GM12878 (cell line): ENCODE measurements around the gene CFAP45. TPM values are rescaled to one million over a fixed set of nuclear protein-coding genes. Genes with fewer than 3 reads are reported as not detected.

Experiments
- BRCA1 ChIP-seq: IDR thresholded peaks from 2 replicates; pipeline ENCODE4 v1.6.1; 2011; ENCODE audit warnings: low read depth, low read length, improper control_type of control experiment
- EED ChIP-seq: sonication (generic); IDR thresholded peaks from 2 replicates; pipeline ENCODE4 v1.6.1; 2016; ENCODE audit warnings: antibody characterized with exemption, low read depth
- GABPA ChIP-seq: IDR thresholded peaks from 2 replicates; pipeline ENCODE4 v1.6.1; 2014; ENCODE audit warnings: antibody characterized with exemption, low read depth, mild to moderate bottlenecking, inconsistent platforms
- HDAC6 ChIP-seq: fragments of 200-600 bp; sonication (generic); IDR thresholded peaks from one replicate; pipeline ENCODE4 v1.8.0; 2017; ENCODE audit warnings: antibody characterized with exemption; ENCODE audit not compliant: unreplicated experiment
- IRF4 ChIP-seq: IDR thresholded peaks from 2 replicates; pipeline ENCODE4 v1.6.1; 2011; ENCODE audit warnings: low read depth, low read length
- SMC3 ChIP-seq: IDR thresholded peaks from 2 replicates; pipeline ENCODE4 v1.6.1; 2011; ENCODE audit warnings: low read length, improper control_type of control experiment, borderline replicate concordance
- SP1 ChIP-seq: IDR thresholded peaks from one replicate; pipeline ENCODE4 v1.6.1; 2011; ENCODE audit warnings: low read depth, low read length
- SREBF2 ChIP-seq: IDR thresholded peaks from 2 replicates; pipeline ENCODE4 v1.6.1; 2012; ENCODE audit warnings: mild to moderate bottlenecking, low read length
- YBX1 ChIP-seq: fragments of 450-650 bp; IDR thresholded peaks from 2 replicates; pipeline ENCODE4 v1.6.1; 2016; ENCODE audit warnings: antibody characterized with exemption
- ZSCAN29 ChIP-seq: fragments of 450-650 bp; IDR thresholded peaks from 2 replicates; pipeline ENCODE4 v1.6.1; 2017; ENCODE audit warnings: mild to moderate bottlenecking, moderate library complexity
- ZZZ3 ChIP-seq: IDR thresholded peaks from 2 replicates; pipeline ENCODE4 v1.6.1; 2011; ENCODE audit warnings: low read depth; ENCODE audit not compliant: control insufficient read depth, insufficient read length
- polyA plus RNA-seq, 11 experiments: library from polyadenylated mRNA; depleted of rRNA in 4 of 11; unstranded in 6 of 11; stranded (reverse) in 5 of 11; fragments of >200 nt; fragmentation: Nextera tagmentation in 4 of 11; fragmentation: Illumina TruSeq in 1 of 11; extraction: Ambion mirVana in 4 of 11; extraction: Trizol in 1 of 11; gene quantifications; 1 replicate in 1 of 11; 2 replicates in 10 of 11; pipeline versions ENCODE4 v1.2.1 to v1.2.3, GENCODE V29; 2011 to 2016; ENCODE audit warnings: inconsistent platforms in 2 of 11, missing spikeins in 2 of 11, low read depth in 1 of 11
- total RNA-seq, 4 experiments: library from RNA; depleted of rRNA in 3 of 4; stranded (reverse); fragments of >200 nt in 3 of 4; fragmentation: Illumina TruSeq in 1 of 4; extraction: Trizol in 1 of 4; gene quantifications; 2 replicates each; pipeline versions ENCODE4 v1.2.1 to v1.2.3, GENCODE V29; 2013 to 2021
- TF ChIP-seq, protein P1 (sequence below): fragments of 450-650 bp; IDR thresholded peaks from 2 replicates; pipeline ENCODE4 v1.6.1; 2017; ENCODE audit warnings: low read depth, mild to moderate bottlenecking, moderate library complexity
- TF ChIP-seq, protein P2 (sequence below): fragments of 150-350 bp; IDR thresholded peaks from 2 replicates; pipeline ENCODE4 v1.6.1; 2014; ENCODE audit warnings: mild to moderate bottlenecking, low read depth, low read length
- TF ChIP-seq, protein P3 (sequence below): fragments of 450-650 bp; IDR thresholded peaks from 2 replicates; pipeline ENCODE4 v1.6.1; 2014; ENCODE audit warnings: mild to moderate bottlenecking
- TF ChIP-seq, protein P4 (sequence below): fragments of 450-650 bp; formaldehyde crosslinking; IDR thresholded peaks from 2 replicates; pipeline ENCODE4 v1.4.0; 2020; ENCODE audit warnings: mild to moderate bottlenecking, moderate library complexity
- TF ChIP-seq, protein P5 (sequence below): fragments of 450-650 bp; IDR thresholded peaks from 2 replicates; pipeline ENCODE4 v1.6.1; 2018; ENCODE audit warnings: mild to moderate bottlenecking, low read depth, moderate library complexity; ENCODE audit not compliant: partially characterized antibody
- TF ChIP-seq, protein P6 (sequence below): IDR thresholded peaks from 2 replicates; pipeline ENCODE4 v1.6.1; 2012; ENCODE audit warnings: low read depth, low read length, improper control_type of control experiment

Gene CFAP45
- total and polyA plus RNA-seq, 10 of the 15 experiments (the other 5 are each of a cell fraction or from before 2014, with no cell fraction given), result 0.43 to 0.91 (median 0.67) TPM

DNA sequence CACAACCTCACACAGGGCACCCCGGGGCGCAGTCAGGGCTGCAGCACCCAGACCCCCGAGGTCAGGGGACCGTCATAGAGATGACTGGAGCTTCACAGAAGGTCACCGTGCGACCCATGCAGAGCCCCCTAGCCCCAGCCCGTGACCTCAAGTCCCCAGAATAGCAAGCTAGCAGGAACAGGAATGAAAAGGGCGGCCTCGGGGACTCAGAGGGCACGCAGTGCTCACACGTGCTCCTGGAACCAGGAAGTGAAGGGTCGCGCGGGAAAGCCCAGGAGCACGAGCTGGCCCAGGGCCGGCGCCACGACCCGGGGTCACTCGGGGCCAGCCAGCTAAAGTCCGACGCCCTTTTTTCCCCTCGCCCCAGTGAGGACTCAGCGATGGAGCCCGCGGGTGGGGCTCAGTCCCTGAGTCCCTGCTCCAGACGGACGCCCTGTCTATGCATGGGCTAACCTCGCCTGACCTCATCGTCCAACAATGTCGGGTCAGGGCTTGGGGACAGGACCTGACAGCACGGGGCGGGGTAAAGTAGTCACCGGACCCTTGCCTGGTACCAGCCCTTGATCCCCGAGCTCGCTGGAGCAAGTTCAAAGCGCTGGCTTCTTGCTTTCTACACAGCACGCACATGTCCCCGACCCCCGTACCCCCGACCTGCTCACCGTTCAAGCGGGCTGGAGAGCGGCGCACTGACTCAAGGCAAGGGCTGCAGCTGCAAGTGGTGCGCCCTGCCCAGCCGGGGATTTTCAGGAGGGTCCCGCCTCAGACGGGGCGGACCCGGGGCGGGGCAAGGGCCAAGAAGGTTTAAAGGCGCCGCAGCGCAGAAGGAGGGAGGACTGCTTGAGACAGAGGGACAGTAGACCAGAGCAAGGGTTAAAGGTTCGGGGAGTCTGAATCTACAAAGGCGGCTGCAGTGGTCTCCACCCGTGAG lies 25.1 kb upstream of the CFAP45 start, which contains the start of gene TAGLN2 (continued):
- TF ChIP-seq, protein P1, sequence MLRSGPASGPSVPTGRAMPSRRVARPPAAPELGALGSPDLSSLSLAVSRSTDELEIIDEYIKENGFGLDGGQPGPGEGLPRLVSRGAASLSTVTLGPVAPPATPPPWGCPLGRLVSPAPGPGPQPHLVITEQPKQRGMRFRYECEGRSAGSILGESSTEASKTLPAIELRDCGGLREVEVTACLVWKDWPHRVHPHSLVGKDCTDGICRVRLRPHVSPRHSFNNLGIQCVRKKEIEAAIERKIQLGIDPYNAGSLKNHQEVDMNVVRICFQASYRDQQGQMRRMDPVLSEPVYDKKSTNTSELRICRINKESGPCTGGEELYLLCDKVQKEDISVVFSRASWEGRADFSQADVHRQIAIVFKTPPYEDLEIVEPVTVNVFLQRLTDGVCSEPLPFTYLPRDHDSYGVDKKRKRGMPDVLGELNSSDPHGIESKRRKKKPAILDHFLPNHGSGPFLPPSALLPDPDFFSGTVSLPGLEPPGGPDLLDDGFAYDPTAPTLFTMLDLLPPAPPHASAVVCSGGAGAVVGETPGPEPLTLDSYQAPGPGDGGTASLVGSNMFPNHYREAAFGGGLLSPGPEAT, result peak; percentile 87
- TF ChIP-seq, protein P2, sequence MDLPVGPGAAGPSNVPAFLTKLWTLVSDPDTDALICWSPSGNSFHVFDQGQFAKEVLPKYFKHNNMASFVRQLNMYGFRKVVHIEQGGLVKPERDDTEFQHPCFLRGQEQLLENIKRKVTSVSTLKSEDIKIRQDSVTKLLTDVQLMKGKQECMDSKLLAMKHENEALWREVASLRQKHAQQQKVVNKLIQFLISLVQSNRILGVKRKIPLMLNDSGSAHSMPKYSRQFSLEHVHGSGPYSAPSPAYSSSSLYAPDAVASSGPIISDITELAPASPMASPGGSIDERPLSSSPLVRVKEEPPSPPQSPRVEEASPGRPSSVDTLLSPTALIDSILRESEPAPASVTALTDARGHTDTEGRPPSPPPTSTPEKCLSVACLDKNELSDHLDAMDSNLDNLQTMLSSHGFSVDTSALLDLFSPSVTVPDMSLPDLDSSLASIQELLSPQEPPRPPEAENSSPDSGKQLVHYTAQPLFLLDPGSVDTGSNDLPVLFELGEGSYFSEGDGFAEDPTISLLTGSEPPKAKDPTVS, result no peak
- TF ChIP-seq ZZZ3 (no peak), HDAC6 (peak; percentile 63), IRF4 (0 out of 2 replicates have a peak, but pooled peaks have one; percentile 33), EED (0 out of 2 replicates have a peak, but pooled peaks have one; percentile 17), YBX1 (no peak), SP1 (peak; percentile 85), SMC3 (no peak), ZSCAN29 (no peak), GABPA (no peak), BRCA1 (no peak), SREBF2 (no peak)
- TF ChIP-seq, protein P3, sequence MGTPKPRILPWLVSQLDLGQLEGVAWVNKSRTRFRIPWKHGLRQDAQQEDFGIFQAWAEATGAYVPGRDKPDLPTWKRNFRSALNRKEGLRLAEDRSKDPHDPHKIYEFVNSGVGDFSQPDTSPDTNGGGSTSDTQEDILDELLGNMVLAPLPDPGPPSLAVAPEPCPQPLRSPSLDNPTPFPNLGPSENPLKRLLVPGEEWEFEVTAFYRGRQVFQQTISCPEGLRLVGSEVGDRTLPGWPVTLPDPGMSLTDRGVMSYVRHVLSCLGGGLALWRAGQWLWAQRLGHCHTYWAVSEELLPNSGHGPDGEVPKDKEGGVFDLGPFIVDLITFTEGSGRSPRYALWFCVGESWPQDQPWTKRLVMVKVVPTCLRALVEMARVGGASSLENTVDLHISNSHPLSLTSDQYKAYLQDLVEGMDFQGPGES, result no peak
- TF ChIP-seq, protein P4, sequence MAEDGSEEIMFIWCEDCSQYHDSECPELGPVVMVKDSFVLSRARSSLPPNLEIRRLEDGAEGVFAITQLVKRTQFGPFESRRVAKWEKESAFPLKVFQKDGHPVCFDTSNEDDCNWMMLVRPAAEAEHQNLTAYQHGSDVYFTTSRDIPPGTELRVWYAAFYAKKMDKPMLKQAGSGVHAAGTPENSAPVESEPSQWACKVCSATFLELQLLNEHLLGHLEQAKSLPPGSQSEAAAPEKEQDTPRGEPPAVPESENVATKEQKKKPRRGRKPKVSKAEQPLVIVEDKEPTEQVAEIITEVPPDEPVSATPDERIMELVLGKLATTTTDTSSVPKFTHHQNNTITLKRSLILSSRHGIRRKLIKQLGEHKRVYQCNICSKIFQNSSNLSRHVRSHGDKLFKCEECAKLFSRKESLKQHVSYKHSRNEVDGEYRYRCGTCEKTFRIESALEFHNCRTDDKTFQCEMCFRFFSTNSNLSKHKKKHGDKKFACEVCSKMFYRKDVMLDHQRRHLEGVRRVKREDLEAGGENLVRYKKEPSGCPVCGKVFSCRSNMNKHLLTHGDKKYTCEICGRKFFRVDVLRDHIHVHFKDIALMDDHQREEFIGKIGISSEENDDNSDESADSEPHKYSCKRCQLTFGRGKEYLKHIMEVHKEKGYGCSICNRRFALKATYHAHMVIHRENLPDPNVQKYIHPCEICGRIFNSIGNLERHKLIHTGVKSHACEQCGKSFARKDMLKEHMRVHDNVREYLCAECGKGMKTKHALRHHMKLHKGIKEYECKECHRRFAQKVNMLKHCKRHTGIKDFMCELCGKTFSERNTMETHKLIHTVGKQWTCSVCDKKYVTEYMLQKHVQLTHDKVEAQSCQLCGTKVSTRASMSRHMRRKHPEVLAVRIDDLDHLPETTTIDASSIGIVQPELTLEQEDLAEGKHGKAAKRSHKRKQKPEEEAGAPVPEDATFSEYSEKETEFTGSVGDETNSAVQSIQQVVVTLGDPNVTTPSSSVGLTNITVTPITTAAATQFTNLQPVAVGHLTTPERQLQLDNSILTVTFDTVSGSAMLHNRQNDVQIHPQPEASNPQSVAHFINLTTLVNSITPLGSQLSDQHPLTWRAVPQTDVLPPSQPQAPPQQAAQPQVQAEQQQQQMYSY, result no peak
- TF ChIP-seq, protein P5, sequence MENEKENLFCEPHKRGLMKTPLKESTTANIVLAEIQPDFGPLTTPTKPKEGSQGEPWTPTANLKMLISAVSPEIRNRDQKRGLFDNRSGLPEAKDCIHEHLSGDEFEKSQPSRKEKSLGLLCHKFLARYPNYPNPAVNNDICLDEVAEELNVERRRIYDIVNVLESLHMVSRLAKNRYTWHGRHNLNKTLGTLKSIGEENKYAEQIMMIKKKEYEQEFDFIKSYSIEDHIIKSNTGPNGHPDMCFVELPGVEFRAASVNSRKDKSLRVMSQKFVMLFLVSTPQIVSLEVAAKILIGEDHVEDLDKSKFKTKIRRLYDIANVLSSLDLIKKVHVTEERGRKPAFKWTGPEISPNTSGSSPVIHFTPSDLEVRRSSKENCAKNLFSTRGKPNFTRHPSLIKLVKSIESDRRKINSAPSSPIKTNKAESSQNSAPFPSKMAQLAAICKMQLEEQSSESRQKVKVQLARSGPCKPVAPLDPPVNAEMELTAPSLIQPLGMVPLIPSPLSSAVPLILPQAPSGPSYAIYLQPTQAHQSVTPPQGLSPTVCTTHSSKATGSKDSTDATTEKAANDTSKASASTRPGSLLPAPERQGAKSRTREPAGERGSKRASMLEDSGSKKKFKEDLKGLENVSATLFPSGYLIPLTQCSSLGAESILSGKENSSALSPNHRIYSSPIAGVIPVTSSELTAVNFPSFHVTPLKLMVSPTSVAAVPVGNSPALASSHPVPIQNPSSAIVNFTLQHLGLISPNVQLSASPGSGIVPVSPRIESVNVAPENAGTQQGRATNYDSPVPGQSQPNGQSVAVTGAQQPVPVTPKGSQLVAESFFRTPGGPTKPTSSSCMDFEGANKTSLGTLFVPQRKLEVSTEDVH, result peak; percentile 38
- TF ChIP-seq, protein P6, sequence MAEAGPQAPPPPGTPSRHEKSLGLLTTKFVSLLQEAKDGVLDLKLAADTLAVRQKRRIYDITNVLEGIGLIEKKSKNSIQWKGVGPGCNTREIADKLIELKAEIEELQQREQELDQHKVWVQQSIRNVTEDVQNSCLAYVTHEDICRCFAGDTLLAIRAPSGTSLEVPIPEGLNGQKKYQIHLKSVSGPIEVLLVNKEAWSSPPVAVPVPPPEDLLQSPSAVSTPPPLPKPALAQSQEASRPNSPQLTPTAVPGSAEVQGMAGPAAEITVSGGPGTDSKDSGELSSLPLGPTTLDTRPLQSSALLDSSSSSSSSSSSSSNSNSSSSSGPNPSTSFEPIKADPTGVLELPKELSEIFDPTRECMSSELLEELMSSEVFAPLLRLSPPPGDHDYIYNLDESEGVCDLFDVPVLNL, result no peak
